Measurements from ENCODE around the gene USP34.
A peak's percentile ranks its signal among the peaks of the same experiment; 100 is the strongest.
"Not testable (repeated sequence)": the region's sequence is repeated elsewhere in the genome, so short reads cannot be mapped to it uniquely, and the experiment has no call there.

USP34 gene

GRCh38 chr2:61426267-61426897 is 44.5 kb downstream of the USP34 start:
- DNase-seq (ENCODE audit: low read depth in 3 of 3, low spot score in 1 of 3) = peak; percentile 43 to 52 (median 45)

- DNase-seq (ENCODE audit: low read depth in 3 of 3, low spot score in 1 of 3) = no peak
These were observed 45.2 kb downstream of the USP34 start for GRCh38 chr2:61425605-61426155.

- DNase-seq (ENCODE audit: low read depth in 3 of 3, low spot score in 1 of 3) = no peak
These were observed 47.2 kb downstream of the USP34 start for GRCh38 chr2:61423714-61424113.

GRCh38 chr2:61421611-61422010 is 49.3 kb downstream of the USP34 start:
- no peak for DNase-seq (ENCODE audit: low read depth in 3 of 3, low spot score in 1 of 3)

DNA sequence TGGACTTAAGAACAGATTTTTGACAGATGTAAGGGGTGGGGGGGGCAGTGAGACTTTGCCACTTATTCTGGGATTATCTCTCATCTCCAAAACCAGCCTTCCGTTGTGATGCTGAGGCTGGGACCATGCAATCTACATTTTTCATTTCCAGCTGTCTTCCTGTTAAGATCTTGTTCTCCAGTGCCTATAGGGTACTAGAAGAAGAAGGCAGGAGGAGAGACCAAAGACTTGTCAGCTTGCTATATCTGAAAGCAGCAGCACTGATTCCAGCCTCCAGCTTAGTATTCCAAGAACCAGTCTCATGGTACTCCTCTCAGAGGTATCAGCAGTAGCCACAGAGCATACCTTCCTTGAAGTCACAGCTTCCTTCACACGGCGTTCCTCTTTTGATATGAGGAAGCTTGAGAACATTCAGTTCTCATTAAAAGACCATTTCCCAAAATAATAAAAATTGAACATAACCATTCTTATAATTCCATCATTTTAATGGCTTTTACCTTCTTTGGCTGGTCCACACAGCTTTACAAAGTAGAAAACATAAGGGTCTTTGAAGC is 49.8 kb downstream of the USP34 start:
- DNase-seq (ENCODE audit: low read depth in 3 of 3, low spot score in 1 of 3) = no peak

DNA sequence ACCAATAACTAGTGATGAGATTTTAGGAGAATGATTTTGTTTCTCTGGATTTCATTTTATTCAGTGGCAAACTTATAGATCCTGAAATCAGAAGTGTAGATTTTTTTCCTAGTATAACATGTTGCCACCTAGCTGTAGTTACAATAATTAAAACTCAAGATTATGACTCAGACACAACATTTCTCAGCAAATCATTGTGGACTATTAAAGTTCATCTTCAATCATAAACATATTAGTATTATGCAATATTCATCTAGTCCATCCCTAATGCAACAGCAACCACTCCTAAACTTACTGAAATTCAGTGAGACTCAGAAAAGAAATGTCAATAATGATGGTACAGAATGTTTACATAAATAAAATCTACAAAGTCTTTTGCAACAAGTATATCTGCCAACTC is 51.3 kb downstream of the USP34 start:
- no peak for DNase-seq (ENCODE audit: low read depth in 3 of 3, low spot score in 1 of 3)

DNA sequence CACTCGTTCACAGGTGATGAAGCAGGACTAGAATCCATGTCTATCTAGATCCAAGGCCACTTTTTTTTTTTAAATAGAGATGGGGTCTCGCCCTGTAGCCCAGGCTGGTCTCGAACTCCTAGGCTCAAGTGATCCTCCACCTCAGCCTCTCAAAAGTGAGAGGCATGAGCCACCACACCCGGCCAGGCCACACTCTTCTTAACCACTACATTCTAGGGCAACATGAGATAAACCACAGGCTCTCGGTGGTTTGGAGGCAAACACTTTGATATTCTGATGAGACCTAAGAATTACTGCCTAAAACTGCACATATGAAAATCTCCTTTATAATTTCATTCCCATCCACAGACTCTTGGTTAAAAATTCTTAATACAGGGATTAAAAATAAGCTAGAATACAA is 51.8 kb downstream of the USP34 start:
- DNase-seq (ENCODE audit: low read depth in 3 of 3, low spot score in 1 of 3) = no peak

DNA sequence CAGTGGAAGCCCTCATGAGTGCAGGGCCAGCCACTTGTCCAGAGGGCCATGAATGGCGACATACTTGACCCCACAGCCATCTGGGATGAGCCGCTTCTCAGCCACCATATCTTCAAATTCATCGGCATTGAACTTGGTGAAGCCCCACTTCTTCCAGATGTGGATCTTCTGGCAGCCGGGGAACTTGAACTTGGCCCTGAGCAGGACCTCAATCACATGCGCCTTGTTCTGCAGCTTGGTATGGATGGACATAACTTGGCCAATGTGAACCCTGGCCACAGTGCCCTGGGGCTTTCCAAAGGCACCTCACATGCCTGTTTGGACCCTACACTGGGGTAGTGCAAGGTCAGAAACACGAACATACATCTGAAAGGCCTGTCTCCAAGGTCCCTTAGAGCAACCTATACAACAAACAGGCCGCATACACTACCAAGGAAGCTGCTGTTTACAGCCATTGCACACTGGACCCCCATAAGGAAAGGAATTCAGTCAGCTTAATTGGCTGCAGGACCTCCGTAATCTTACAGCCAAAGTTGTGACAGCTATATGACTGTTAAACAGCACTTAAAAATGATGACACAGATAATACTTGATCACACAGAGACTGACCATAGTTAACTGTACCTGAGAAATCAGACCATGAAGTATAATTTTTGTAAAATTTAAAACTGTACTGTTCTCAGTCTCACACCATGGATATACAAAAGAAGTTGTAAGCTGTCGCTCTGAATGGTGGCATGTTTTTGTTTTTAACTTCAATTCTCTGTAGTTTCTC is 53.8 kb downstream of the USP34 start:
- DNase-seq (ENCODE audit: low read depth in 3 of 3, low spot score in 1 of 3) = no peak

DNA sequence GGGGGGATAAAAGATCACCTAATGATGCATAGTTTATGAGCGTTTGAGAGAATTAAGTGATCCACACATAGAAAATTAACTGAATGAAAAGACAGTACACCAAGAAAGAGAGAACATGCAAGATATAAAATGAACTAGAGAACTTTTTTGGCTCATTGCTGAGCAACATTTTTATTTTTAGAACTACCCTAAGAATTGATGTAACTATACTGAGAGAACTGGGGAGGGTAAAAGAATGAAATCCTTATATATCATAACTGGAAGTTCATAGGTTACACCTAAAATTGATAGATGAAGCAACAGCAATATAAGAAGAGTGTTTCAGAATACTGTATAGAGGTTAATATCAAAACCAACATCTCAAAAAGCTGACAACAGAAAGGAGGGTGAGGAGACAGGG is 55.6 kb downstream of the USP34 start:
- DNase-seq (ENCODE audit: low read depth in 3 of 3, low spot score in 1 of 3) = no peak

- DNase-seq (ENCODE audit: low read depth in 3 of 3, low spot score in 1 of 3) = no peak
These were observed 56.2 kb downstream of the USP34 start for GRCh38 chr2:61414674-61415073.

DNA sequence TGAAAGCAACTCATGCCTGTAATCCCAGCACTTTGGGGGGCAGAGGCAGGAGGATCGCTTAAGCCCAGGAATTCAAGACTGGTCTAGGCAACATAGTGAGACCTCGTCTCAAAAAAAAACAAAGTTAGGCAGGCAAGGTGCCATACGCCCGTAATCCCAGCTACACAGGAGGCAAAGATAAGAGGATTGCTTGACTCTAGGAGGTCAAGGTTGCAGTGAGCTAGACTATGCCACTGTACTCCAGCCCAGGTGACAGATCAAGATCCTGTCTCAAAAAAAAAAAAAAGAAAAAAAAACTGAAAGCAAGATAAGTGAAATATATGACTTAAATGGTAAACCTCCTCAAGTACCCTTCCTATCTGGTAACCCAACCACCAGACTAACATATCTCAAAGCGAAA is 59.8 kb downstream of the USP34 start:
- no peak for DNase-seq (ENCODE audit: low read depth in 3 of 3, low spot score in 1 of 3)

DNA sequence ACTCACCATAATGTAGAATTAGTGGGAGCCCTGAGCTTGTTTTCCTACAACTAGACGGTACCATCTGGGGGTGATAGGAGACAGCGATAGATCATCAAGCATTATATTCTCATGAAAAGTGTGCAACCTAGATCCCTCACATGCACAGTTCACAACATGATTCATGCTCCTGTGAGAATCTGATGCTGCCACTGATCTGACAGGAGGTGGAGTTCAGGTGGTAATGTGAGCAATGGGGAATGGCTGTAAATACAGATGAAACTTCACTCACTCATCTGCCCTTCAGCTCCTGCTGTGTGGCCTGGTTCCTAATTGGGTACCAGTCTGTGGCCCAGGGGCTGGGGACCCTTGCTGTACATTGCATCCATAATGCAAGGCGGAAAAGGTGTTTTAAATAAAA is 60.7 kb downstream of the USP34 start:
- DNase-seq (ENCODE audit: low read depth in 3 of 3, low spot score in 1 of 3) = no peak

DNA sequence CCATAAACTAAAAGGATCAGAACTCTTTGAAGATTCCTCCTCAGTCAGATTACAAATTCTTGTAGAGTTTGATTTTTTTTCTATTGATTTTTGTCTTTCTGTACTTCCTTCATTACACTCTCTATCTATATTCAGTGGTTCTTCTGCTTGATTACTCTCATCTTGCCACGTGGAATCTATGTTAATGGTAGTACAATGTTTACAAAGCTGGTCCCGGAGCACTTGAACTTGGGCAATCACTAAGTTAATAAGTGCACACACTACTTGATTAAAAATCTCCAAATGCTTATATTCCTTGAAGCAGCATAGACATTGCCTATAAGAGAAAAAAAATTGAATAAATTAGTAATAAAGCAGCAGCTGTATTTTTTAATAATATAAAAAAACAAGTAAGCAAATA is 65.1 kb downstream of the USP34 start:
- DNase-seq (ENCODE audit: low read depth in 3 of 3, low spot score in 1 of 3) = no peak

GRCh38 chr2:61404438-61404837 is 66.4 kb downstream of the USP34 start:
- no peak for DNase-seq (ENCODE audit: low read depth in 3 of 3, low spot score in 1 of 3)

DNA sequence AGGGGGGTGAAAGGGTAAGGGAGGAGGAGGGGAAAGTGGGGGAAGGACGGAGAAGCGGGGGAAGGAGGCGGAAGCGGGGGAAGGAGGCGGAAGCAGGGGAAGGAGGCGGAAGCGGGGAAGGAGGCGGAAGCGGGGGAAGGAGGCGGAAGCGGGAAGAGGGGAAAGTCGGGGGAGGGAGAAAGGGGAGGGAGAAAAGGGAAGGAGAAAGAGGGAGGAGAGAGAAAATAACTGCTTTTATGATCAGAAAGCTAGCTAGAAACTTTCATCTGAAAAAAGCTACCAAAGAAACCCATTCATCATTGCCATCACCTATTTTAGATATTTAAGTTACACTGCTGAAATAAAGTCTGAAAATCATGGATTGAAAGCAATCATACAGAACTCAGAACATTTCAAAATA is 72.5 kb downstream of the USP34 start:
- no peak for DNase-seq (ENCODE audit: low read depth in 3 of 3, low spot score in 1 of 3)

- no peak for DNase-seq (ENCODE audit: low read depth in 3 of 3, low spot score in 1 of 3)
These were observed 74.9 kb downstream of the USP34 start for GRCh38 chr2:61396005-61396404.

DNA sequence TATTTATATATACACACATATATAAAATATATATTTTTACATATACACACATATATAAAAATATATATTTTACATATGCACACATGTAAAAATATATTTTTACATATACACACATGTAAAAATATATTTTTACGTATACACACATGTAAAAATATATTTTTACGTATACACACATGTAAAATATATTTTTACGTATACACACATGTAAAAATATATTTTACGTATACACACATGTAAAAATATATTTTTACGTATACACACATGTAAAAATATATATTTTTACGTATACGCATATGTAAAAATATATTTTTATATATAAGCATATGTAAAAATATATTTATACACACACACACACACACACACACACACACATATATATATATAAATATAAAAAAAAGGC is 83.3 kb downstream of the USP34 start:
- DNase-seq (ENCODE audit: low read depth in 3 of 3, low spot score in 1 of 3) = not testable (repeated sequence)

DNA sequence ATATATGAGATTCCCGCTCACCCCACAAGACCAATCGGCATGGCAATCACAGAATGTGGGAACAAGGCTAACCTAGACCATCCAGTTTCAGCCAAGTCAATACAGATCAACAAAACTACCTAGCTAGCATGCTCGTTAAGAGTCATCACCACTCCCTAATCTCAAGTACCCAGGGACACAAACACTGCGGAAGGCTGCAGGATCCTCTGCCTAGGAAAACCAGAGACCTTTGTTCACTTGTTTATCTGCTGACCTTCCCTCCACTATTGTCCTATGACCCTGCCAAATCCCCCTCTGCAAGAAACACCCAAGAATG is 90.0 kb downstream of the USP34 start:
- not testable (repeated sequence) for DNase-seq (ENCODE audit: low read depth in 3 of 3, low spot score in 1 of 3)

DNA sequence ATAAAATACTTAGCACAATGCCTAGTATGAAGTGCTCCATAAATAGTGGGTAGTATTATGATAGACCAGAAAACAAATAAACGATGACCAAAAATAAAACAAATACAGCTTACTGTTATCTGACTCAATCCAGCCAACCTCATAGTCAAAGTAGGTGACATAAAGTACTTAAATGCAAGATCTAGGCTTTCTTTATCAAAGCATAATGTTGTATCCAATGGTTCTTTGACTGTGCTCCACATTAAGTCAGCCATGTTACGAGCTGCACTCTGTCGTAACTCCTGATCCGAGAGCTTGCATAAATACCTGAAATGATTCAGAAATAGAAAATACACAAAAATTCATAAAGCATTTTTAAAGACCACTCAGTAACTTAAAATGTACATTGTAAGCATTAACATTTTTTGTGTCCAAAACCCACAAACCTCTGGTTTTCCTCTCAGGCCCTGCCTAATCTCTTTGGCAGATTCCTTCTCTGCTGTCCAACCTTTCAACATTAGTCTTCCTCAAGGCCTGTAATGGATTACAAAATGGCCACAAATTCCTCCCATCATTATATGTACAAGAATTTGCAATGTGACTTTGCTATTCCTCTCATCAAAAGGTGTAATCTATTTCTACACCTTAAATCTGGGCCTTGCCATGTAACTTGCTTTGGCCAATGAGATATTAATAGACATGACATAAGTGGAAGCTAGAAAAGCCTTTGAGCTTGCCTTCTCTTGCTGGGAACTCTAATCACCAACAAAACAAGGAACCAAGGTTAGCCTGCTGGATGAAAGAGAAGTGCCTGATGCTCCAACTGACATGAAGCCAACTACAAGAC is 90.6 kb downstream of the USP34 start:
- no peak for DNase-seq (ENCODE audit: low read depth in 3 of 3, low spot score in 1 of 3)

- no peak for DNase-seq (ENCODE audit: low read depth in 3 of 3, low spot score in 1 of 3)
These were observed 91.4 kb downstream of the USP34 start for GRCh38 chr2:61379521-61379920.

- no peak for DNase-seq (ENCODE audit: low read depth in 3 of 3, low spot score in 1 of 3)
These were observed 92.6 kb downstream of the USP34 start for GRCh38 chr2:61378281-61378680.

- DNase-seq (ENCODE audit: low read depth in 3 of 3, low spot score in 1 of 3) = no peak
These were observed 93.8 kb downstream of the USP34 start for GRCh38 chr2:61377046-61377445.

Data from stimulated activated CD4-positive, alpha-beta T cell treated with anti-CD3 and anti-CD28 coated beads, TNF-alpha, amount 100 ng/mL, for 1 hour (primary cell).